Adrenal gland (tissue), 5 donors: ENCODE measurements around the gene NOP16.

Experiments
- CTCF ChIP-seq, 6 experiments: fragments of 450-650 bp in 4 of 6; fragments of 200-600 bp in 2 of 6; sonication (generic) in 1 of 6; IDR thresholded peaks; 1 replicate in 5 of 6; 2 replicates in 1 of 6; pipeline versions ENCODE4 v1.5.1 to v1.8.0; 2016 to 2021; ENCODE audit warnings: antibody characterized with exemption in 6 of 6, mild to moderate bottlenecking in 2 of 6, moderate library complexity in 1 of 6
- POLR2A ChIP-seq, 2 donors: fragments of 450-650 bp; IDR thresholded peaks; one replicate each; pipeline ENCODE4 v1.6.1; 2017; ENCODE audit warnings: antibody characterized with exemption in 2 of 2, mild to moderate bottlenecking in 2 of 2, moderate library complexity in 1 of 2
- donor health status: DM: no; HTN: no; CAD: no.

DNA sequence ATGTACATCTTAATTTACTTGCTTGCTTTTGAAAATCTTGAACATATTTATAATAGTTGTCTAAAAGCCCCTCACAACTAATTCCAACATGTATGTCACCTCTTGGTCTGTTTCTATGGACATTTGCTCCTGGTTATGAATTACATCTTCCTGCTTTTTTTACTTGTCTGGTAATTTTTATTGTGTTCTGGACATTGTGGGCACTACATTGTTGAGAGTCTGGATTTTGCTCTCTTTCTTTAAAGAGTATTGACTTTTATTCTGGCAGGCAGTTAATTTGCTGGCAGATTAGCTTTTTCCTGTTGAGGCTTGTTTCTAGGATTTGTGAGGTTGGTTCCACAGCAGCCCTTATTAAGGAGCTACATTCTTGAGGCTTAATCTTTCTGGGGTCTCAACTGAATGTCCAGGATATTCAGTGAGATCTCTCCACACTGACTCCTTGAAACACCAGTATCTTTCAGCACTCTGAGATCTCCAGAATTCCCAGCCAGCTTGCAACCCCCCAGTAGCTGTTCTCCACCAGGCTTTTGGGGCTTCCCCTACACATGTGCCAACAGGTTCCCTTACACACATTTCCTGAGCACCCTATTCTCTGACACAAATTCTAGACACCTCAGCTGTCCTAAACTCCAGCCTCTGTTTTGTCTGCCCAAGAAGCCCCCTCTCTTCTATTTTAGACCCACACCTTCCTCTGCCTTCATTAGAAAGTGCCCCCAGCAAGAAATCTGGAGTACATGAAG is 54.2 kb downstream of the NOP16 start:
- TF ChIP-seq CTCF (IDR thresholded peaks at IDR 0.05), result no peak
- no peak for TF ChIP-seq POLR2A (IDR thresholded peaks at IDR 0.05)
